COLO829 (cell line): ENCODE data around the gene ETFBKMT.
A peak's percentile ranks its signal among the peaks of the same experiment; 100 is the strongest.

ENCODE experiments used
- DNase-seq: peaks from one replicate; pipeline ENCODE4 v3.0.0; 2012; ENCODE audit warnings: low spot score

The ETFBKMT gene, protein sequence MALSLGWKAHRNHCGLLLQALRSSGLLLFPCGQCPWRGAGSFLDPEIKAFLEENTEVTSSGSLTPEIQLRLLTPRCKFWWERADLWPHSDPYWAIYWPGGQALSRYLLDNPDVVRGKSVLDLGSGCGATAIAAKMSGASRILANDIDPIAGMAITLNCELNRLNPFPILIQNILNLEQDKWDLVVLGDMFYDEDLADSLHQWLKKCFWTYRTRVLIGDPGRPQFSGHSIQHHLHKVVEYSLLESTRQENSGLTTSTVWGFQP

DNA sequence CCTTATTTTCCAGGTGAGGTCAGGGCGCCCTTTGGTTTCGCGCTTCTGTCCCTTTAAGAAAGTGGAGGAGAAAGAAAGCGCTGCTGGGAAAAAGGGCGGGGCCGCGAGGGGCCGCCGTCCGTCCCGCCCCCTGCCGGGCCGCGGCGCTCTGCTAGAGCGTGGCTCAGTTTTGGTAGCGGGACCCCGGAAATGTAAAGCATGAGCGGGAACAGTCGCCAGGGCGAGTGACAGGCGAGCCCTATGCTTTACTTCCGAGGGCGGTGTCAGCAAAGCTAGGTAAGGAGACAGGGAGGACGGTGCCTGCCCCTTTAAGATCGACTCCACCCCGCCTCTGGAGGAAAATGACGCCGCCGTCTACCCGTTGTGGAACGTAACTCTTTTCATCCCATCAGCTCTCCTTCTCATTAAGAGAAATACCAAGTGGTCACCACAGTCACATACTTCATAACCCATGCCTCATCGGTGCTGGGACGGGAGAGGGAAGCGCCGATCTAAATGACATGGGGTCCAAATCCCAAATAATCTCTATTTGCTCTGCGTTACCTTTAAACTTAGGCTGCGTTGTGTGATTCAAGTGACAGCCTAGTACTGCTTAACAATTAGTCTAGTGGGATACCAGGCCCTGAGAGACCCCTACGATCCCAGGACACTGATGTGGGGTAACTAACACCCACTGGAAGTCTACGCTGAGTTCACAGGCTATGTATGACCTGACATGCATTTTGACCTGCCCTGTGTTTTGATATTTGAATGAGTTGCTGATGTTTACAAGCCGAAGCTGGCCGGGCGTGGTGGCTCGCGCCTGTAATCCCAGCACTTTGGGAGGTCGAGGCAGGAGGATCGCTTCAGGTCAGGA lies at the start of gene ETFBKMT:
Gene ETFBKMT (plus strand): TSS at position 602 of the 856 bp plus-strand sequence. CDS start 2,266 bp downstream, outside the sequence.
- DNase-seq, result peak; percentile 85

DNA sequence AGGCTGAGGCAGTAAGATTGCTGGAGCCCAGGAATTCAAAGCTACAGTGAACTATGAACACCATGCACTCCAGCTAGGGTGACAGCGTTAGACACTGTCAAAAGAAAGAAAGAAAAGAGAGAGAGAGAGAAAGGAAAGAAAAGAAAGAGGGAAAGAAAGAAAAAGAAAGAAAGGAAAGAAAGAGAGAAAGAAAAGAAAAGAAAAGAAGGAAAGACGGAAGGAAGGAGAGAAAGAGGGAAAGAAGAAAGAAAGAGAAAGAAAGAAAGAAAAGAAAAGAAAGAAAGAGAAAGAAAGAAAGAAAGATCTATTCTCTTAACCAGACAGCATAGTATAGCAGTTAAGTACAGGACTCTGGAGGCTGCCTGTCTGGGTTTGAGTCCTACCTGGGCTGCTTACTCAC lies 46.7 kb upstream of the ETFBKMT start:
- DNase-seq, result no peak

DNA sequence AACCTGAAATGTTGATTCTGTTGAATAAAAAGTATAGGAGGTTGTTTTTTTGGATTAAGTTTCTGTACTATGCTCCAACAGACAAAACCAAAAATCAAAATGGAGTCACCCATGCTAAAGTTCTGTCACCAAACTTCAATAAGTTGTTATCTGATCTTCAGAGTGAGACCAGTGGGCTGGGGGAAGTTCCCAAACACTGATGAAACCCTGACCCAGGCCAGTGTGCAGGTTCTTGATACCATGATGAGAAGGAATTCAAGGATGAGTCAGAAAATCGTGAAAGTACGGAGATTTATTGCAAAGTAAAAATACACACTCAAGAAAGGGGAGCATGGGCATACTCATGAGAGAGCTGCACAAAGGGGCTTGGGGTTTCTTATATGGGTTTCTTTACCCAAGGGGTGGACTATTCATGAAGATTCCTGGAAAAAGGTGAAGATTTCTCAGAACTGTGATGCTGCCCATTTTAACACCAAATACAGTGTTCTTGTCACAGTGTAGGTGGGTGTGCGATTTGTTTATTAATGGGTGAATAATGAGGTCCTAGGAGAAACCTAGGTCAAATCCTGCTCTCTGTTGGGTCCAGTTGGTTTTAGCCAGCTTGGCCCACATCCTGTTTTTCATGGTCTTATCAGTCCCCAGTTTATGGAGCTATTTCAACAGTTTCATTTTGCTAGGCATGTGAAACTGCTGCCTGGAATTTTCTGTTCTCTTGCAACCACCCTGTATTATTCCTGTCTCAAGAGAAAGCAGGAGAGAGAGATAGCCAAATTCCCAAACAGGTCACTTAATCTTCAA lies 41.1 kb upstream of the ETFBKMT start:
- no peak for DNase-seq

DNA sequence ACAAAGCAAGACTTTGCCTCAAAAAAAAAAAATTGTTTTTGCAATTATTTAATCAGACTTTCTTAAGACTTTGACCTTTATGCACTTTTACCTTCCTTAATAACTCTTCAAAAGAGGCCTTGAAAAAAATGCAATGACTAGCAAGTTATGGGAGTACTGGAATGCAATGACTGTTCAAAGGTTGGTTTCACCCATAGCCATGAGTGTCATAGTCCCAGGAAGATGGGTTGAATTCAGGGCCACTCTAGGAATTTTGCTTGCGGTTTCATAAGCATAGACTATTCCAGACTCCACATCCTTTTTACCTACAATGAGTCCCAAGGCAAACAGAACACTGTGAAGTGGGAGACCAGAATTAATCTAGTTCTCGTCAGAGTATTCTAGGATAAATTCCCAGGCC lies 39.2 kb upstream of the ETFBKMT start:
- DNase-seq, result no peak

DNA sequence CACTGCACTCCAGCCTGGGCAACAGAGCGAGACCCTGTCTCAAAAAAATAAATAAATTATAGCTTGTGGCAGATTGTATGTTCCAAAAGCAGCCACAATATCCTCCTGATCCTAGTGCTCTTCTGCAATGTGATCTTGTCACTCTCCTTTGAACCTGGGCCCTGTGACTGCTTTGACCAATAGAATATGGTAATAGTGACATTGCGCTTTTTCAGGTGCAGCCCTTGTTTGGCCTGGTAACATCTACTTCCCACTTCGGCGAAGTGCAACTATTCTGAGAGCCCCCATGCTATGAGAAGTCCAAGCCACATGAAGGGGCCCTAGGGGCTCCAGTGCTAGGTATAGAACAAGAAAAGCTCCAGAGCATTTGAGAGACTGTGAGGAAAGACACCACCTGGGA lies 37.5 kb upstream of the ETFBKMT start:
- no peak for DNase-seq

DNA sequence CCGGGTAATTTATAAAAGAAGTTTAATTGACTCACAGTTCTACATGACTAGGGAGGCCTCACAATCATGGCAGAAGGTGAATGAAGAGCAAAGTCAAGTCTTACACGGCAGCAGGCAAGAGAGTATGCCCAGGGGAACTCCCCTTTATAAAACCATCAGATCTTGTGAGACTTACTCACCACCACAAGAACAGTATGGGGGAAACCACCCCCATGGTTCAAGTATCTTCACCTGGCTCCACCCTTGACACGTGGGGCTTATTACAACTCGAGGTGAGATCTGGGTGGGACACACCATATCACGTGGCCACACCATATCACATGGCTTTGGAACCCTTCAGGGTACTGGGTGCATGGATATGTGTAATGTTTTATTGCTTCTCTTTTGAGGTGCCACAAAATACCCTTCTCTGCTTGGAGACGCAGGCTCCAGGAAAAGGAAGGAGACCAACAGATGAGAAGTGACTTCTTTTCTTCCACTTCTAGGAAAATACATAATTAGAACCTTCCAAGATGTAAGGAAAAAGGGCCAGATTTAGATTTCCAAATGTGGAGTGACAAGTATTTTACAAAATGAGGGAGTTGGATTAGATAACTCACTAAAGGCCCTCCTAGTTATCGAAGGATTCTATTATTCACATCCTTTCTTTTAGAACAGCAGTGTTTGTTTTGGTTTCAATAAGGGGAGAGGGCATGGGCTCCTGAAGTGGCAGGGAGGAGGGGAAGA lies 33.1 kb upstream of the ETFBKMT start:
- no peak for DNase-seq

DNA sequence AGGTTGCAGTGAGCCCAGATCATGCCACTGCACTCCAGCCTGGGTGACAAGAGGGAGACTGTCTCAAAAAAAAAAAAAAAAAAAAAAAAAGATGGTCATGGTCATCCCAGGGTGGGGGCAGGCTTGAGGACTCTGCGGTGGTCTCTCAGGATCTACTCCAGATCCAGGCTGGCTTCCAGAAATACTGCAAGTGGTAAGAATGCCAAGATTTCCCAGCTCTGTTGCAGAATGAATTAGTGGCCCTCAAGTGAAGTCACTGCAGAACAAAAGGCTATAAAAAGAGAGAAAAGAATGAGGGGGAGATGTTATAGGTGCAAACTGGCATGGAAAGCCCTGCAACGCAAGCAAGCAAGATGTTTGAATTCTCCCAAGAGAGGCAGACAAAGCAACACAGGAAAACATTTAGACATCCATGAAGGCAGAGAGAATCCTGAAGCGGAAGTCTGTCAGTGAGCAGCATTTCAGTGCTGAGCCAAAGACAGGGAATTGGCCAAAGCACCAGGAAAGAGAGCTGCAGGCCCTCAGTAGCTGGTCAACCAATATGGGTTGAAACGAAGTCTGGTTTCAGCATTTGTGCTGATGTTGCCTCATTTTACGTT lies 31.9 kb upstream of the ETFBKMT start:
- DNase-seq, result no peak

DNA sequence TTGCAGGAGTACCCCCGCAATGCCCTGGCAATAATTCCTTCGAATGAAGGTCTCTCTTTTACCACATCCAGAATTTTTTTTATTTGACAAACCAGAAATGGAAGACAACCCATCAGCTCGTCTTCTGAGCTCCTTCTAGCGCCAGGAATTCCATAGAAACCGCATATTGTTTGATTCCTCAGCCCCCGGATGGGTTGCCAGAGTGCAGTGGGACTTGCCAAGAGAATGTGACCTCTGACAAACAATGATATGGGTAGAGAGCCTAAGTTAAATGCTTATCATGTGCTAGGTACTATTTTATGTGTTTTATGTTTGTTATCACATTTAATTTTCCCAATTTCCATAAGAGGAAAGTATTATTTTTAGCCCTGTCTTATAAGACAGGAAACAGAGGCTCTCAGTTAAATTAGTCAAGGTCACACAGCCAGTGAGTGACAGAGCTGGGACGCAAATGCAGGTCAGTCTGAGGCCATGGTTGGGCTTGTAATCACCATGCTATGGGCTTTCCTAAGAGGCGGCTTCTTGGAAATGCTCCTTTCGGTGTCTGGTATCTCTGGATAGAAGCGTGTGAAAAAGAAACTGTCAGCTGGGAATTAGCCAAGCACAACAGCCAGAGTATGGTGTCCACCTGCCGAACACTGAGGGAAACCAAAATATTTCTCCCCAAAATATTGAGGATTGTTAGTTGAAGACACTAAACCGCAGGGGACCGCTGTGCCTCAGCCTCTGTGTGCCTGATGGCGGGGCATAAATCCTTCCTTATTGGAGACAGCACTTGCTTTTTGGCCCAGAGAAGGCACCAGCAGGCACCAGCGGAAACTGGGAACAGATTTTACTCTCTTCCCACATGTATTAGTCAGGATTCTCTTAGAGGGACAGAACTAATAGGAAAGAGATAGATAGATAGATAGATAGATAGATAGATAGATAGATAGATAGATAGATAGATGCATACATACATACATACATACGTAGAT lies 29.4 kb upstream of the ETFBKMT start:
- DNase-seq, result peak; percentile 10

DNA sequence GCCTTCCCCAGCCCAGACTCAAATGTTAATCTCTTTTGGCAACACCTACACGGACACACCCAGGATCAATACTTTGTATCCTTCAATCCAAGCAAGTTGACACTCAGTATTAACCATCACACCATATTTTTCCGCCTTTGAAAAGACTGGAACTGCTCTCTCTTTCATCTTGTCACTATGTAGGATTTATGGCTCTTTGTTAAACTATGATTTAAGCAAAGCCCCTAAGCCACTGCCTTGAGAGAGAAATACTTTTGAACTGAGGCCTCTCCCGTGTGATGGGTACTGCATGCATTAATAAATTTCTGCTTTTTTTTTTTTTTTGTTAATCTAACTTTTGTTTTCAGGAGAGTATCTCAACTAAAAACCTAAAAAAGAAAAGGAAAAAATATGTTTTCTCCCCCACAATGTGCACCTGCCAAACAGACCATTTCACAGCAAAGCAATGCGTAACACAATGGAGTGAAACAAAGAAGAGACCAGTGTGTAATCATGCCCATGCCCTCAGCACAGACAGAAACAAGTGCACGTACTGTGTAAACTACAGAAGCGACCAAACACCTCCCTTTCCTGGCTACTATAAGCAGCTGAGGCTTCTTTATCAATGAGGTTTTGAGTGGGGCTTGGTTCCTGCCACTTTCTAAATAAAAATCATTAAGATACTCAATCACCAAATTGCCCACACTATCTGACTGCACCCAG lies 28.3 kb upstream of the ETFBKMT start:
- no peak for DNase-seq

DNA sequence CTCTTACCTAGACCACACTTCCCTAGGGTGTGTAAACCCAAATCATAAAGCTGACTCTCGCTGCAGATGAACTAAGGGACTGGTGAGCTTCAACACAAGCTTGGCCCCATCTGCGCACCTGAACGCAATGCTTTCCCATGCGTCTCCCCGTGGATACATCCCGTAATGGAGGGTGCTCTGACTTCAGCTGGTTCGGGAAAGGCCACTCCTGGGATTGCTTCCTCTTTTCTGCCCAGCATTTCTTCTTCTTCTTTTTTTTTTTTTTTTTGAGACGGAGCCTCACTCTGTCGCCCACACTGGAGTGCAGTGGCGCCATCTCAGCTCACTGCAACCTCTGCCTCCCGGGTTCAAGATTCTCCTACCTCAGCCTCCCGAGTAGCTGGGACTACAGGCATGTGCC lies 27.7 kb upstream of the ETFBKMT start:
- DNase-seq, result no peak

DNA sequence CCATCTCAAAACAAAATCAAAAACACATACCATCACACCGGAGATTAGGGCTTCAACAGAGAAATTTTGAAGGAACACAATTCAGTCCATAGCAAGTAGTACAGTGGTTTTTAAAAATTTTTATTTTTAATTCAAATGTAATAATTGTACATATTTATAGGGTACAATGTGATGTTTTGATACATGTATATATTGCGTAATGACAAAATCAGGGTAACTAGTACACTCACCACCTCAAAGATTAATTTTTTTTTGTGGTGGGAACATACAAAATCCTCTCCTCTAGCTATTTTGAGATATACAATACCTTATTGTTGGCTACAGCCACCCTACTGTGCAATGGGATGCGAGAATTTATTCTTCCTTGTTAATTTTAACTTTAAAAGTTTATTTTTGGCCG lies 26.0 kb upstream of the ETFBKMT start:
- DNase-seq, result no peak

DNA sequence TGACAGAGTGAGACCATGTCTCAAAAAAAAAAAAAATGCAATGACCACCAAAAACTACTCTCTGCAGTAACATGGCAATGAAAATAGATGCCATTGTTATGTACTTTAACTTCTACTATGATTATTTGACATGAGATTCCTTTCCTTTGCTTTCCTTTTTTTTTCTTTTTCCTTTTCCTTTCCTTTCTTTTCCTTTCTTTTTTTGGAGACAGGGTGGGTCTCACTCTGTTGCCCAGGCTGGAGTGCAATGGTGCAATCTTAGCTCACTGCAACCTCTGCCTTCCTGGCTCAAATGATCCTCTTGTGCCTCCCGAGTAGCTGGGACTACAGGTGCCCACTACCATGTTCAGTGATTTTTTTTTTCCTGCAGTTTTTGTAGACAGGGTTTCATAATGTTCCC lies 24.9 kb upstream of the ETFBKMT start:
- no peak for DNase-seq

DNA sequence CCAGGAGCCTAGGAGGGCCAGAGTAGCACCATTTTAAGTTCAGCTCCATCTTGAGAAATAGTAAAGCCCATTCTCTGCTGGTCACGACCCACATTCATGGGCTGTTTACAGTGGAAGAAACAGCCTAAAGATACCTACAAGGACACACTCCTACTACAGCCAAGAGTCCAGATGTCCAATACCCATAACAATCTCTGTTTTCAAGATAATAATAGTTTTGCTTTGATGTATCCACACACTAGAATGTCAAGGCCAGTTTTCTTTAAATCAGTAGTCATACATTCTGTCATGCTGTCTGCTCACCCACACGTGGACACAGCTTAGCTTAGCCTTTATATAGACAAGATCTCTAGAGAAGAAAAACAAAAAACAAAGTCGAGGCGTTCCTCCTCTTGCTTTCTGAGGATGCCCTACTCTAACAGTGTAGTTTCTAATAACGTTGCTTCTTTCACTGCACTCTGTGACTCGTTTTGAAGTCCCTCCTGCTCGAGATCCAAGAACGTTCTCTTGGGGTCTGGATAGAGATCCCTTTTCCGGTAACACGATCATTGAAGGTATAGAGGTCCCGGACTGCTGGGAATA lies 17.9 kb upstream of the ETFBKMT start:
- no peak for DNase-seq

DNA sequence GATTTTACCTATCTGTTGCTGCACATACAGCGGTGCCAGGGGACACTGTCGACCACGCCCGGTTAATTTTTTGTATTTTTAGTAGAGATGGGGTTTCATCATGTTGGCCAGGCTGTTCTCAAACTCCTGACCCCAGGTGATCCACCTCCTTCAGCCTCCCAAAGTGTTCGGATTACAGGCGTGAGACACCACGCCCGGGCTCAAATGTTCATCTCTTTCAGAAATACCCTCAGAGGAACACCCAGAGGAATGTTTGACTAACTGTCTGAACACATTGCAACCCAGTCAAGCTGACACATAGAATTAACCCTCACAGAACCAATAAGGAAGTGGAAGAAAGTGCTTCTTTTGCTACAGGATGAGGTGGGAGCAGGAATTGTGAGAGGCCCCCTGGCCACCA lies 15.0 kb upstream of the ETFBKMT start:
- DNase-seq, result no peak

DNA sequence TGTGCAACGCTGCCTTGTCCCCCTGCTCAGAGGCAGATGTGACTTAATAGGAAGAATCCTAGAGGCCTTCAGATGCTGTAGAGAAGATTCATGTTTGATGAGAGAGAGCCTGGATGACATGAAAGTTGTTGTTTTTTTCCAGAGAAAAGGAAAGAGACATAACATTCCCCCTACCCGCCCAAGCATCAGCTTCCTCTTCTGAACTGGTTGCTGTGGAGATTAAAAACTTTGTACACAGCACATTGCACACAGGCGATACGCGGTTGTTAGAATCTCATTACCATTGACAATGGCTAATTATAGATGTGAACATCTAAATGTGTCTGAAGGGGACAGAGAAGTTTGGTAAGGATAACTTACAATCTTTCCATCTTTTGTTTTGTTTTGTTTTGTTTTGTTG lies 13.6 kb upstream of the ETFBKMT start:
- no peak for DNase-seq

DNA sequence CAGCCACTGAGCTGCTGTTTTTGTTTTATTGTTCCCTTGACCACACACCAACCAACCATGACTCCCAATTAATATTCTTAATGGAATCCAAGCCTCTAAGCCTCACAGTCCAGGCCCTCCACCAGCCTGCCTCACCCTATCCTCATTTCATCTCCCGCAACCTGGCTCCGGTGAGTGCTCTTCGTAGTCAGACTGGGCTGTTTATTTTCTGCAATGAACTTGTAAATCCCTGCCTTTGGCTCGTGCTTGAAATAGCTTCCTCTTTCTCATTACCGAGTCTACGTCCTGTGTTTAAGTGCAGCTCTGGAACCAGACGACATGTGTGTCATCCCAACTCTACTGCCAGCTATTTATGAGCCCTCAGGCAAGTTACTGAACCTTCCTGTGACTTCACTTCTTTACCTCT lies 12.4 kb upstream of the ETFBKMT start:
- DNase-seq, result no peak

DNA sequence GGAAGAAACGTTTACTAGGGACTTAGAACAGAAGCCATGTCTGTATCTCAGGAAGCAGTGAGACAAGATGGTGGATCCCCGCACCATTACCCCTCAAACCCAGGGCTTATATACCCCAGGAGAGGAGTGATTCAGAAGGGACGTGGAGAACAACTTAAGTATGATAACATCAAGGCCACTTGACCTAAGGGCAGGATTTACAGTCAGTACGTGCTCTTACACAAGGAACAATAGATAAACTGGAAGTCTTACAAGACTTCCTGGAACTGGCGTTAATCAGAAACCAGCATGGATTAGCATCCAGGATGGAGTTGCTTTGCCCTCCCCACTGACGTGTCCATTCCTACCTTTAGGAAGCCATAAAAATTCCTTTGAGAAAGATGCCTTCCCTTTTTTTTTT lies 8.6 kb upstream of the ETFBKMT start:
- no peak for DNase-seq

DNA sequence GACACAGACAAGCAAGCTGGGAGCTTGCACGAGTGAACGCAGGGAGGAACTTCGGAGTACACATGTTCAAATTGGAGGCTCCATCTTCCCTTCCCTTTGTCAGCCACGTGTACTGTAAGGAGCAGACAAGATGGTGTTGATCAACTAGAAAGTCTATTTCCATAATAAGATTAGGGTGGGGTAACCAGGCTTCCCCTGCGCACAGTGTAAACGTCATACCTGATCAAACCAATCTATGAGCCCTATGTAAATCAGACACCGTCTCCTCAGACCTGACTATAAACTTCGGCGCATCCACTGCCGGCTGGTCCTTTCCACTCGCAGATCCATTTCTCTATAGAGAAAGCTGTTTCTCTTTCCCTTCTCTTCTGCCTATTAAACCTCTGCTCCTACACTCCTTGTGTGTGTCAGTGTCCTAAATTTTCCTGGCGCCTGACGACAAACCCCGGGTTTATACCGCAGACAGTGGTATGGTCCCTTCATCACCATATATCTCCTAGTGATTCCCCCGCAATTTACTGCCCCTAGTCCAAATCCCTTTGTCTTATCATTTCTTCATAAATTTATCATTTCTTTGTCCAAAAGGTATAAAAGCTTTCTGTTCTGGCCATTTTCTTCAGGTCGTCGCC lies 7.5 kb upstream of the ETFBKMT start:
- no peak for DNase-seq

DNA sequence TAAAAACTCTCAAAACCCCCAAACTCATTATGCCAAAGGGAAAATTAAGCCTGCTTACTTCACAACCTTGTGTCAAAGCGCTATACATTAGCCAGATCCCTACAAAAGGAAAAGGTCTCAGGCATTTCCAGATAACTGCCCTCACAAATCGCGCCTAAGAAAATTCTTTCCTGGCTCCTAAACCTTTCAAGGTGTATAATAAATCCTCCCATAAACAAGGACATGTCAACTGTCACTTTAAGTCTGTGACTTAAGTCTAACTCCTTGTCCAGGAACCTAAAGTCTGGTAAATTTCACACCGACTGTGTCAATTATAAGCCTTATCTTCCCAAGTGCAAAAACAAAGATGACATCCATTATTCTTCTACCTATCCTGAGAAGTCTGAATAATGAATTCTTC lies 4.3 kb upstream of the ETFBKMT start:
- no peak for DNase-seq
